Colonic mucosa (tissue), 2 donors: Measurements from ENCODE around the gene OR2Y1. TPM values are rescaled to one million over a fixed set of nuclear protein-coding genes. Genes with fewer than 3 reads are reported as not detected.

Source experiments
- total RNA-seq, 2 donors: library from RNA; stranded (reverse); fragmentation: NEBNext Ultra II Directional in 1 of 2; extraction: Animal tissue kit (Norgen Biotek cat#: 25700) in 1 of 2; gene quantifications; one replicate each; pipeline ENCODE4 v1.2.1, GENCODE V29; 2021
- donor health status: DM: no; HTN: no; CAD: no.
- donor health status: DM: no; HTN: no; CAD: no.

OR2Y1 gene
- total RNA-seq, 2 donors from 2014 or later = not detected

Other genes with a start within 250 kb of the OR2Y1 start
- gene CNOT6, start 245.7 kb downstream of the OR2Y1 start, total RNA-seq = 10 to 100 TPM; 35.5 to 38.2 TPM
- gene SCGB3A1, start 148.6 kb downstream of the OR2Y1 start, total RNA-seq = 1 to 10 TPM in 1 of 2 donors, not detected in 1; 1.1 TPM
- gene FLT4, start 90.5 kb downstream of the OR2Y1 start, total RNA-seq = 1 to 10 TPM; 3.1 to 3.3 TPM
- 100 to 1,000 TPM; 101 to 115 TPM for gene MGAT1, start 62.7 kb upstream of the OR2Y1 start, total RNA-seq
- 10 to 100 TPM; 34.3 to 38.7 TPM for gene ZFP62, start 121.2 kb upstream of the OR2Y1 start, total RNA-seq
- 10 to 100 TPM; 51.6 to 88.1 TPM for gene BTNL8, start 159.1 kb upstream of the OR2Y1 start, total RNA-seq
- 10 to 100 TPM; 38.0 to 71.1 TPM for gene BTNL3, start 248.8 kb upstream of the OR2Y1 start, total RNA-seq